Naive B cell (primary cell): ENCODE data around the gene RASL10A. TPM values are rescaled to one million over a fixed set of nuclear protein-coding genes. Genes with fewer than 3 reads are reported as not detected.

Experiments used
- ATAC-seq, 2 donors: fragments of 150-1000 bp; cut with Tn5 transposase; 2 replicates each; pipeline ENCODE4 v1.10.0; 2021; ENCODE audit warnings: low read depth in 2 of 2, mild to moderate bottlenecking in 2 of 2, moderate library complexity in 2 of 2
- DNase-seq: peaks from one replicate; pipeline ENCODE4 v3.0.0; 2022
- H3K27ac Mint-ChIP-seq, 6 donors: one replicate each; pipeline ENCODE4 v1.8.0; 2020 to 2022; ENCODE audit warnings: mild to moderate bottlenecking in 6 of 6, mixed read lengths in 6 of 6, moderate library complexity in 5 of 6, inconsistent platforms in 2 of 6
- H3K27me3 Mint-ChIP-seq, 3 donors: one replicate each; pipeline ENCODE4 v1.8.0; 2021 to 2022; ENCODE audit warnings: mixed read lengths in 3 of 3, mild to moderate bottlenecking in 1 of 3
- H3K36me3 Mint-ChIP-seq, 2 donors: one replicate each; pipeline ENCODE4 v1.8.0; 2020 to 2022; ENCODE audit warnings: mixed read lengths in 2 of 2, inconsistent platforms in 1 of 2, mild to moderate bottlenecking in 1 of 2
- H3K4me1 Mint-ChIP-seq, 3 donors: one replicate each; pipeline ENCODE4 v1.8.0; 2020 to 2022; ENCODE audit warnings: mixed read lengths in 3 of 3, inconsistent platforms in 1 of 3, mild to moderate bottlenecking in 1 of 3, moderate library complexity in 1 of 3
- H3K4me3 Mint-ChIP-seq, 8 donors: one replicate each; pipeline ENCODE4 v1.8.0; 2020 to 2022; ENCODE audit warnings: mild to moderate bottlenecking in 8 of 8, mixed read lengths in 8 of 8, moderate library complexity in 8 of 8, inconsistent platforms in 2 of 8
- H3K9me3 Mint-ChIP-seq, 7 donors: one replicate each; pipeline ENCODE4 v1.8.0; 2020 to 2022; ENCODE audit warnings: mixed read lengths in 7 of 7, mild to moderate bottlenecking in 5 of 7, inconsistent platforms in 2 of 7, moderate library complexity in 1 of 7
- polyA plus RNA-seq, 6 donors: library from polyadenylated mRNA; unstranded; fragments of 300-500 nt; fragmentation: Illumina TruSeq; gene quantifications; one replicate each; pipeline ENCODE4 v1.2.3, GENCODE V29; 2021; ENCODE audit warnings: low read depth in 6 of 6

The RASL10A gene
- polyA plus RNA-seq, 6 donors from 2014 or later = not detected

DNA sequence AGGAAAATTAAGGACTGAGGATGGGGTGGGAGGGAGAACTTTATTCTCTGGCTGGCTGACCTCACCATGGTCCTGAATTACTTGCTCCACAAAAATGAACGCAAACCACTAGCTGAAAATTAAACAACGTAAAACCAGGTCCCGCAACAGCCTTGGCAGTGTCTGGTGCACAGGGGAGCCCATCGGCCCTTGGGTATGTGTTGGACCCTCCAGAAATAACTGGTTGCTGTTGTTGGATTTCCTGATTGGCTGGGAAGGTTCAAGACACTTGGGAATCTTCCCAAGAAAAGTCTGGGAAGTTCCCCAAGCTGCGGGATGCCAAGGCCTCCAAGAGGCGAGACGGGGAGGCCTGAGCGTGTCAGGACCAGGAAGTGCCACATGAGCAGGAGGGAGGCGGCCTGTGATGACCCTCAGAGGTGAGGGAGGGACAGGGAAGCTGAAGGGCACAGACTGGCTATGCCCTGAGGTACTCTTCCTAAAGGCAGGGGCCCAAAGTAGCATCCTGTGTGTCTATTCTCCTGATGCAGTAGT, 10.4 kb upstream of the RASL10A start:
- DNase-seq = no peak
- peaks cover 0 to 8% (median 1%) of the 10 kb centered on the region in 3 donors for H3K4me1 Mint-ChIP-seq
- ATAC-seq = no peak
- H3K9me3 Mint-ChIP-seq = no peaks in the 10 kb centered on the region
- peaks cover 6 to 8% of the 10 kb centered on the region in 2 donors for H3K36me3 Mint-ChIP-seq
- H3K27me3 Mint-ChIP-seq = no peaks in the 10 kb centered on the region
- peak overlapping the region in 1 of 8 donors; percentile 53 for H3K4me3 Mint-ChIP-seq
- peak overlapping the region in 1 of 6 donors; percentile 15 for H3K27ac Mint-ChIP-seq

- no peak for DNase-seq
- Mint-ChIP-seq H3K4me3 (no peak overlapping the region), H3K27me3 (no peaks in the 10 kb centered on the region), H3K9me3 (no peaks in the 10 kb centered on the region), H3K36me3 (peaks cover 6 to 8% of the 10 kb centered on the region in 2 donors), H3K4me1 (peaks cover 0 to 8% (median 1%) of the 10 kb centered on the region in 3 donors), H3K27ac (peak overlapping the region in 2 of 6 donors; percentile 15 to 44)
- ATAC-seq = no peak
Observed at GRCh38 chr22:29325356-29325755, 9.9 kb upstream of the RASL10A start.

DNA sequence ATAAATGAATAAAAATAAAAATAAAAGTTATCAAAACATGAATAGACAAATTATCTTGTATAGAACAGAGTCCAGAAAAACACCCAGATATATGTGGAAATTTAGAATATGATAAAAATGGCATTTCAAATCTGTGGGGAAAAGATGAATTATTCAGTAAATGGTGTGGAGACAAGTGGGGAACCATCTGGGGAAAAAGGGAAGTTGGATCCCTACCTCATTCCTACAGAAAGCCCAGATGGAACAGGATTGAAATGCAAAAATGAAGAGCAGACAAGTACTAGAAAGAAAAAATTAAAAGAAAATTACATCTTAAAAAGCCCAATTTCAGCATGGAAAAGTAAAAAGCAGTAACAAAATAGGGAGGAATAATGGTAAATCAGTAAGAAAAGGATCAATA, 8.1 kb upstream of the RASL10A start:
- Mint-ChIP-seq H3K36me3 (peaks cover 0 to 6% of the 10 kb centered on the region in 2 donors), H3K4me1 (peaks cover 0 to 8% (median 1%) of the 10 kb centered on the region in 3 donors), H3K9me3 (no peaks in the 10 kb centered on the region), H3K27ac (peak overlapping the region in 2 of 6 donors; percentile 15 to 76), H3K4me3 (no peak overlapping the region), H3K27me3 (no peaks in the 10 kb centered on the region)
- no peak for ATAC-seq
- DNase-seq = no peak

DNA sequence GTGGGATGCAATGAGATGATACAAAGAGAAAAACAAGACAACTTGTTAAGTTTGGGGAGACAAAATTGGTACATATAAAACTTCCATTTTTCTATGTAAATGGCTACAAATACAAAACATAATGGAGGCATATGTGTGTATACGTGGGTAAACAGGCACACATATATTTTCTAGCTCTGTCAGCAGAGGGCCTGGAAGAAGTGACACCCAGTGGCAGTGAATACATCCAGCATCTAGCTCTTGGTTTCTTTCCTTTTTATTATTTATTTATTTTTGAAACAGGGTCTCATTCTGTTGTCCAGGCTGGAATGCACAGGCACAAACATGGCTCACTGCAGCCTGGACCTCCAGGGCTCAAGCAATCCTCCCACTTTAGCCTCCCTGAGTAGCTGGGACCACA, 5.0 kb upstream of the RASL10A start:
- Mint-ChIP-seq H3K27me3 (peaks cover 0 to 8% (median 8%) of the 10 kb centered on the region in 3 donors), H3K36me3 (peaks cover 6% of the 10 kb centered on the region in 2 donors), H3K27ac (no peak overlapping the region), H3K9me3 (no peaks in the 10 kb centered on the region), H3K4me1 (peaks cover 0 to 5% (median 0%) of the 10 kb centered on the region in 3 donors), H3K4me3 (no peak overlapping the region)
- ATAC-seq (no peak), DNase-seq (no peak)

GRCh38 chr22:29319072-29319471, 3.6 kb upstream of the RASL10A start:
- H3K4me1 Mint-ChIP-seq = peaks cover 6 to 12% (median 8%) of the 10 kb centered on the region in 3 donors
- H3K27ac Mint-ChIP-seq = no peak overlapping the region
- peaks cover 4 to 16% (median 16%) of the 10 kb centered on the region in 3 donors for H3K27me3 Mint-ChIP-seq

GRCh38 chr22:29317827-29318454, 2.4 kb upstream of the RASL10A start:
- peaks cover 0 to 2% (median 0%) of the 10 kb centered on the region in 7 donors for H3K9me3 Mint-ChIP-seq
- peaks cover 13 to 27% (median 27%) of the 10 kb centered on the region in 3 donors for H3K27me3 Mint-ChIP-seq
- H3K4me1 Mint-ChIP-seq = peaks cover 17 to 19% (median 18%) of the 10 kb centered on the region in 3 donors
- peak overlapping the region in 2 of 6 donors; percentile 7 to 70 for H3K27ac Mint-ChIP-seq
- DNase-seq (no peak), ATAC-seq (no peak)
- H3K36me3 Mint-ChIP-seq = peaks cover 0 to 16% of the 10 kb centered on the region in 2 donors
- peak overlapping the region in 2 of 8 donors; percentile 44 to 47 for H3K4me3 Mint-ChIP-seq

More at GRCh38 chr22:29319072-29319471, 3.6 kb upstream of the RASL10A start:
- Mint-ChIP-seq H3K9me3 (peaks cover 0 to 2% (median 0%) of the 10 kb centered on the region in 7 donors), H3K36me3 (peaks cover 6 to 11% of the 10 kb centered on the region in 2 donors), H3K4me3 (no peak overlapping the region)
- DNase-seq (no peak), ATAC-seq (no peak)

GRCh38 chr22:29316141-29316828, 788 bp upstream of the RASL10A start:
- peaks cover 0 to 2% (median 0%) of the 10 kb centered on the region in 7 donors for H3K9me3 Mint-ChIP-seq
- H3K4me1 Mint-ChIP-seq = peaks cover 17 to 21% (median 19%) of the 10 kb centered on the region in 3 donors
- peak overlapping the region in 1 of 6 donors; percentile 32 for H3K27ac Mint-ChIP-seq
- DNase-seq = no peak
- H3K27me3 Mint-ChIP-seq = peaks cover 20 to 41% (median 41%) of the 10 kb centered on the region in 3 donors
- peaks cover 0 to 16% of the 10 kb centered on the region in 2 donors for H3K36me3 Mint-ChIP-seq
- ATAC-seq = no peak
- H3K4me3 Mint-ChIP-seq = peak overlapping the region in 6 of 8 donors; percentile 35 to 76 (median 45)

GRCh38 chr22:29314537-29315285, 786 bp downstream of the RASL10A start:
- peaks cover 17 to 22% (median 21%) of the 10 kb centered on the region in 3 donors for H3K4me1 Mint-ChIP-seq
- DNase-seq (no peak), ATAC-seq (no peak)
- peaks cover 0 to 16% of the 10 kb centered on the region in 2 donors for H3K36me3 Mint-ChIP-seq
- peak overlapping the region in 3 of 6 donors; percentile 36 to 89 (median 71) for H3K27ac Mint-ChIP-seq
- H3K4me3 Mint-ChIP-seq = peak overlapping the region; percentile 34 to 88 (median 75)
- H3K27me3 Mint-ChIP-seq = peaks cover 20 to 51% (median 41%) of the 10 kb centered on the region in 3 donors
- H3K9me3 Mint-ChIP-seq = peaks cover 0 to 2% (median 0%) of the 10 kb centered on the region in 7 donors

- peaks cover 0 to 16% of the 10 kb centered on the region in 2 donors for H3K36me3 Mint-ChIP-seq
- no peak for DNase-seq
Observed at GRCh38 chr22:29313576-29314466, 1.7 kb downstream of the RASL10A start.

DNA sequence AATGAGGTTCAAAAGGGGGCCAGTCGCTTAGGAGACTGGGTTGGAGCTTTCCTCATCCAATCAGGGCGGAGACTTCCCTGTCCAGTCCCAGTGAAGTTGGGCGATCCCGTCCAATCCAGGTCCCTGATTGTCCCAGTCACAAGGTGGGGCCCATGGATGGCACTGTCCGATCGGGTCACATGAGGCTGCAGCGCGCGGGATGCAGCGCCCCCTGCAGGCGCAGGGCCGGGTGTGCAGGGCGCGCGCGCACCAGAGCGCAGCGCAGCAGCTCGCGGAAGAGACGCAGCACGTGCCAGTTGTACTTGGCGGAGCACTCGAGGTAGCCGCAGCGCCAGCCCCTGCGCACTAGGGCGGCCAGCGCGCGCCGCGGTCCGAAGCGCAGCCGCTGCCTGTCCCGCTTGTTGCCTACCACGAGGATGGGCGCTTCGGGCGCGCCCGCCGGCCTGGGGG, 2.3 kb downstream of the RASL10A start:
- H3K9me3 Mint-ChIP-seq = peaks cover 0 to 2% (median 0%) of the 10 kb centered on the region in 7 donors
- peaks cover 17 to 22% (median 21%) of the 10 kb centered on the region in 3 donors for H3K4me1 Mint-ChIP-seq
- DNase-seq (no peak), ATAC-seq (peak; percentile 37 to 40)
- H3K27ac Mint-ChIP-seq = peak overlapping the region in 1 of 6 donors; percentile 30
- H3K36me3 Mint-ChIP-seq = peaks cover 0 to 16% of the 10 kb centered on the region in 2 donors
- peak overlapping the region in 2 of 8 donors; percentile 65 to 70 for H3K4me3 Mint-ChIP-seq
- H3K27me3 Mint-ChIP-seq = peaks cover 20 to 63% (median 41%) of the 10 kb centered on the region in 3 donors

More at GRCh38 chr22:29313576-29314466, 1.7 kb downstream of the RASL10A start:
- no peak for ATAC-seq
- peaks cover 0 to 2% (median 0%) of the 10 kb centered on the region in 7 donors for H3K9me3 Mint-ChIP-seq
- H3K27ac Mint-ChIP-seq = peak overlapping the region in 4 of 6 donors; percentile 59 to 89 (median 78)
- peak overlapping the region; percentile 34 to 88 (median 75) for H3K4me3 Mint-ChIP-seq
- peaks cover 17 to 22% (median 21%) of the 10 kb centered on the region in 3 donors for H3K4me1 Mint-ChIP-seq
- H3K27me3 Mint-ChIP-seq = peaks cover 20 to 59% (median 41%) of the 10 kb centered on the region in 3 donors

- Mint-ChIP-seq H3K27ac (peak overlapping the region in 4 of 6 donors; percentile 30 to 89 (median 70)), H3K36me3 (peaks cover 0 to 16% of the 10 kb centered on the region in 2 donors), H3K27me3 (peaks cover 21 to 68% (median 44%) of the 10 kb centered on the region in 3 donors), H3K4me3 (peak overlapping the region in 3 of 8 donors; percentile 6 to 65 (median 12)), H3K4me1 (peaks cover 18 to 24% (median 21%) of the 10 kb centered on the region in 3 donors), H3K9me3 (peaks cover 0 to 2% (median 0%) of the 10 kb centered on the region in 7 donors)
- DNase-seq (no peak), ATAC-seq (no peak)
Observed at GRCh38 chr22:29312218-29313125, 3.0 kb downstream of the RASL10A start.
